ENCODE measurements around the gene TCTN2. TPM values are rescaled to one million over a fixed set of nuclear protein-coding genes. Genes with fewer than 3 reads are reported as not detected.

TCTN2 gene
- total RNA-seq, 1 donor from 2014 or later = 29.5 TPM

DNA sequence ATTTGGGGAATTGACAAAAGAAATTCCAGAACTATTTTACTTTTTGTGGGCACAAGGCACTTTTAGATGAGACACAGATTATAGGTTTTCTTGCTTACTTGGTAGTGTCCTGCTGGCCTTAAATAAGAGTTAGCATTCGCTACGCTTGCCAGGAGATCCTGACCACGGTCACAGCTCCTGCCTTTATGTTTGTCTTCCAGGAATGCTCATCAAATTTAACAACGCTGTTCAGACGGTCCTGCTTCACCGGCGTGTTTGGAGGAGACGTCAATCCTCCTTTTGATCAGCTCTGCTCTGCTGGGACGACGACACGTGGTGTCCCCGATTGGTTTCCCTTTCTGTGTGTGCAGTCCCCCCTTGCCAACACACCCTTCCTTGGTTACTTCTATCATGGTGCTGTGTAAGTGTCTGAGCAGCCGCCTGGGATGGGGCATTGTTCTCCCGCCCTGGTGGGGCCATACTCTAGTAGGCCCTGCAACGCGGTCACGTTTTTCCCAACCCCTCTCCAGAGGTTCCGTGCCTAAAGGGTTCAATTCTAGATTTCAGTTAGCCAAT is 15.8 kb downstream of the TCTN2 start:
- Mint-ChIP-seq H3K27me3 (no peaks in the 10 kb centered on the region), H3K27ac (no peak overlapping the region), H3K4me1 (ENCODE audit: unreplicated experiment) (no peaks in the 10 kb centered on the region), H3K9me3 (no peaks in the 10 kb centered on the region), H3K4me3 (no peak overlapping the region), H3K36me3 (peaks cover 5% of the 10 kb centered on the region)
- DNase-seq (ENCODE audit: extremely low spot score, unreplicated experiment) = no peak
- TF ChIP-seq, protein P1, sequence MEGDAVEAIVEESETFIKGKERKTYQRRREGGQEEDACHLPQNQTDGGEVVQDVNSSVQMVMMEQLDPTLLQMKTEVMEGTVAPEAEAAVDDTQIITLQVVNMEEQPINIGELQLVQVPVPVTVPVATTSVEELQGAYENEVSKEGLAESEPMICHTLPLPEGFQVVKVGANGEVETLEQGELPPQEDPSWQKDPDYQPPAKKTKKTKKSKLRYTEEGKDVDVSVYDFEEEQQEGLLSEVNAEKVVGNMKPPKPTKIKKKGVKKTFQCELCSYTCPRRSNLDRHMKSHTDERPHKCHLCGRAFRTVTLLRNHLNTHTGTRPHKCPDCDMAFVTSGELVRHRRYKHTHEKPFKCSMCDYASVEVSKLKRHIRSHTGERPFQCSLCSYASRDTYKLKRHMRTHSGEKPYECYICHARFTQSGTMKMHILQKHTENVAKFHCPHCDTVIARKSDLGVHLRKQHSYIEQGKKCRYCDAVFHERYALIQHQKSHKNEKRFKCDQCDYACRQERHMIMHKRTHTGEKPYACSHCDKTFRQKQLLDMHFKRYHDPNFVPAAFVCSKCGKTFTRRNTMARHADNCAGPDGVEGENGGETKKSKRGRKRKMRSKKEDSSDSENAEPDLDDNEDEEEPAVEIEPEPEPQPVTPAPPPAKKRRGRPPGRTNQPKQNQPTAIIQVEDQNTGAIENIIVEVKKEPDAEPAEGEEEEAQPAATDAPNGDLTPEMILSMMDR (conservative IDR thresholded peaks at IDR 0.05) = no peak

DNA sequence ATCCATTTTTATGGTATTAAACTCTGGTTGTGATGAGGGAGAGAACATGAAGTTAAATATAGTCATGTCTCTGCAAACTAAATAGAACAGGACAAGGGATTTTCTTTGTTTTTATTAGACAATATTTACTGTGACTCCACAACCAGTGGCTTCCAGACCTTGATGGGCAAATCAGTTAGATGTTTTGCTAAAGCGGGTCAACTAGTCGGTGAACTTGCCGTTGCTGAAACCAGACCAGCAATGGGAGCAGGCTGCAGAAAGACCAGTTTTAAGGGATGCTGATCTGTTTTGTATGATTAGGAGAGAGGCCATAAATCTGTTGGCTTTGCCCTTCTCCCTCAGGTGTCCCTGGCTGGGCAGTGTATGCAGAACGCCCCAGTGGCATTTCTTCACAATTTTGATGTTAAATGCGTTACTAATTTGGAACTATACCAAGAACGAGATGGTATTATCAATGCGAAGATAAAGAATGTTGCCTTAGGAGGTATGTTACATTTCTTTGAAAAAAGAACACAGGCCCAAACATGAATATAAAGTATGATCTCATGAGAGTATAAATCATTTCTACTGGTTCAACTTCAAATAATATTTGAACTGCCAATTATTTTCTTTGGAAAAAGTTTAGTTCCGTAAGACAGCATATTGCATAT is 19.4 kb downstream of the TCTN2 start:
- Mint-ChIP-seq H3K9me3 (no peaks in the 10 kb centered on the region), H3K4me1 (ENCODE audit: unreplicated experiment) (no peaks in the 10 kb centered on the region), H3K27ac (no peak overlapping the region), H3K4me3 (no peak overlapping the region), H3K27me3 (no peaks in the 10 kb centered on the region), H3K36me3 (peaks cover 14% of the 10 kb centered on the region)
- TF ChIP-seq, protein P1 (conservative IDR thresholded peaks at IDR 0.05) = no peak
- no peak for DNase-seq (ENCODE audit: extremely low spot score, unreplicated experiment)

DNA sequence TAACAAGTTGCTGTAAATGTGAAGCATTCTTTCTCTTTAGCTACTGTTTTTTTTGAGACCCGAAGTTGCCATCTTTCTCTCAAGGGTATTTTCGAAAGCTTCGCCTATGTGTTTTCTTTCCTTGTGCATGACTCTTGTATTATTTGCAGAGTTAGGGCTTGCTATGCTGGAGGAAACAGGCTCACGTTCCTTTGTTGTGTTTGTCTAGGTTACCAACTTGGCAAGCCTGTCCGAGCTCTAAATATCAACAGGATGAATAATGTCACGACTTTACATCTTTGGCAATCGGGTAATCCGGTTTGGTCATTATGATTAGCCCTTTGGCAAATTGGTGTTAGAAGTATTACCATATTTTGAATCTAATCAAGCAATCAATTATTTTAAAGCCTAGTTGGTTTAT is 25.3 kb downstream of the TCTN2 start:
- TF ChIP-seq, protein P1 (conservative IDR thresholded peaks at IDR 0.05) = no peak
- Mint-ChIP-seq H3K27ac (no peak overlapping the region), H3K4me3 (no peak overlapping the region), H3K4me1 (ENCODE audit: unreplicated experiment) (no peaks in the 10 kb centered on the region), H3K9me3 (no peaks in the 10 kb centered on the region), H3K27me3 (no peaks in the 10 kb centered on the region), H3K36me3 (peaks cover 24% of the 10 kb centered on the region)
- no peak for DNase-seq (ENCODE audit: extremely low spot score, unreplicated experiment)

DNA sequence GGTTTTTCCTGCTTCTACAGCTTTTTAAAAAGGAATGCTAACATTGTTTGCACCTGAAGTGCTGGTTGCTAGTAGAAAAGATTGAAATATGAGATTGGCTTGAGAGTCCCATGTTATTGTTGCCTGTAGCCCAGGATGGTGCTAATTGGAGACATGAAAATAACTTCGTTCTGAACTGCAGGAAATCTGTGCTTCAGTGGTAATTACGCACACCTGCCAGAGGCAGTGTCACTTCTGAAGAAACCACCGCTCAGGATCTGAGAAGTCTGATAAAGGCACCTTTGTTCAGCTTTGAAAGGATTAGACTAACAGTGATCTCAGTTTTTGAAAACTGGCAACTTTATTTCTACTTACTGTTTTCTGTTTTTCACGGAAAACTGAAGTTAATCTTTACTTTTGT is 25.7 kb downstream of the TCTN2 start:
- H3K27me3 Mint-ChIP-seq = no peaks in the 10 kb centered on the region
- TF ChIP-seq, protein P1 (conservative IDR thresholded peaks at IDR 0.05) = no peak
- no peak overlapping the region for H3K27ac Mint-ChIP-seq
- H3K36me3 Mint-ChIP-seq = peaks cover 23% of the 10 kb centered on the region
- DNase-seq (ENCODE audit: extremely low spot score, unreplicated experiment) = no peak
- no peaks in the 10 kb centered on the region for H3K9me3 Mint-ChIP-seq
- H3K4me3 Mint-ChIP-seq = no peak overlapping the region
- no peaks in the 10 kb centered on the region for H3K4me1 Mint-ChIP-seq (ENCODE audit: unreplicated experiment)

DNA sequence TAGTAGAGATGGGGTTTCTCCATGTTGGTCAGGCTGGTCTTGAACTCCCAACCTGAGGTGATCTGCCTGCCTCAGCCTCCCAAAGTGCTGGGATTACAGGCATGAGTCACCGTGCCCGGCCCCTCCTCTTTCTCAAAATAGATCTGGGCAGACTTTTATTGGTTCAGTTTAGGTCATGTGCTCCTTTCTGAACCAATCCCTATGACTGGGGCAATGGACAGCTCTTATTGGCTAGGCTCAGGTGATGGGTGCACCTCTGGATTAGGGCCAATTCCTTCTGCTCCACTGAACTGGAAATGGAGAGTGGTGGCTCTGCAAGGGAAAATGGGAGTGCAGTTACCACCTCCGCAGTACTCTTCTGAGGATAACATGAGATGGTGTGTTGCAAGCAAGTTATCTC is 35.0 kb downstream of the TCTN2 start:
- TF ChIP-seq, protein P1 (conservative IDR thresholded peaks at IDR 0.05) = no peak
- DNase-seq (ENCODE audit: extremely low spot score, unreplicated experiment) = no peak
- H3K27me3 Mint-ChIP-seq = no peaks in the 10 kb centered on the region
- no peak overlapping the region for H3K27ac Mint-ChIP-seq
- no peak overlapping the region for H3K4me3 Mint-ChIP-seq
- H3K9me3 Mint-ChIP-seq = no peaks in the 10 kb centered on the region
- H3K36me3 Mint-ChIP-seq = peaks cover 24% of the 10 kb centered on the region
- peaks cover 2% of the 10 kb centered on the region for H3K4me1 Mint-ChIP-seq (ENCODE audit: unreplicated experiment)

Measured in type B pancreatic cell (in vitro differentiated cells).